HT1080 (cell line): ENCODE data around the gene EFEMP1. TPM values are rescaled to one million over a fixed set of nuclear protein-coding genes. Genes with fewer than 3 reads are reported as not detected.
A peak's percentile ranks its signal among the peaks of the same experiment; 100 is the strongest.
"Not testable (repeated sequence)": the region's sequence is repeated elsewhere in the genome, so short reads cannot be mapped to it uniquely, and the experiment has no call there.

Experiments used
- DNase-seq: peaks from one replicate; pipeline ENCODE4 v3.0.0-alpha.2; 2015; ENCODE audit warnings: low read depth
- total RNA-seq: library from RNA; depleted of rRNA; stranded (reverse); fragments of >200 nt; shearing (Covaris generic); gene quantifications from 2 replicates; pipeline ENCODE4 v1.2.3, GENCODE V29; 2014

Gene EFEMP1
- total RNA-seq, 1 experiment from 2014 or later, result 336 TPM

GRCh38 chr2:55869637-55870325 lies 53.8 kb downstream of the EFEMP1 start:
- DNase-seq, result no peak

GRCh38 chr2:55865096-55865835 lies 58.3 kb downstream of the EFEMP1 start:
- peak; percentile 15 for DNase-seq

GRCh38 chr2:55864351-55865084 lies 59.1 kb downstream of the EFEMP1 start:
- DNase-seq, result no peak

- peak; percentile 96 for DNase-seq
Measured at GRCh38 chr2:55862673-55863390, 60.8 kb downstream of the EFEMP1 start.

- peak; percentile 68 for DNase-seq
Measured at GRCh38 chr2:55862246-55862645, 61.3 kb downstream of the EFEMP1 start.

GRCh38 chr2:55861733-55862132 lies 61.8 kb downstream of the EFEMP1 start:
- peak; percentile 7 for DNase-seq

GRCh38 chr2:55860832-55861231 lies 62.8 kb downstream of the EFEMP1 start:
- DNase-seq, result no peak

- DNase-seq, result no peak
Measured at GRCh38 chr2:55859875-55860274, 63.7 kb downstream of the EFEMP1 start.

GRCh38 chr2:55857766-55858165 lies 65.8 kb downstream of the EFEMP1 start:
- DNase-seq, result no peak

GRCh38 chr2:55856936-55857335 lies 66.6 kb downstream of the EFEMP1 start:
- DNase-seq, result peak; percentile 13

- DNase-seq, result no peak
Measured at GRCh38 chr2:55848096-55848495, 75.5 kb downstream of the EFEMP1 start.

GRCh38 chr2:55846426-55846825 lies 77.2 kb downstream of the EFEMP1 start:
- DNase-seq, result no peak

GRCh38 chr2:55844986-55845385 lies 78.6 kb downstream of the EFEMP1 start:
- no peak for DNase-seq

- DNase-seq, result no peak
Measured at GRCh38 chr2:55843994-55844345, 79.6 kb downstream of the EFEMP1 start.

- peak; percentile 75 for DNase-seq
Measured at GRCh38 chr2:55843096-55843993, 80.2 kb downstream of the EFEMP1 start.

GRCh38 chr2:55842046-55842445 lies 81.5 kb downstream of the EFEMP1 start:
- DNase-seq, result peak; percentile 20

GRCh38 chr2:55840460-55840859 lies 83.1 kb downstream of the EFEMP1 start:
- no peak for DNase-seq

- DNase-seq, result no peak
Measured at GRCh38 chr2:55839182-55839819, 84.3 kb downstream of the EFEMP1 start.

- DNase-seq, result no peak
Measured at GRCh38 chr2:55838653-55839052, 84.9 kb downstream of the EFEMP1 start.

- DNase-seq, result not testable (repeated sequence)
Measured at GRCh38 chr2:55838117-55838516, 85.5 kb downstream of the EFEMP1 start.
